ENCODE data around the gene PRLR. TPM values are rescaled to one million over a fixed set of nuclear protein-coding genes. Genes with fewer than 3 reads are reported as not detected.

Gene PRLR
- total RNA-seq, 2 donors from 2014 or later, result 1.1 to 7.1 TPM

- Histone ChIP-seq H3K4me3 (no peak overlapping the region), H3K9me3 (no peaks in the 10 kb centered on the region), H3K27ac (no peak overlapping the region), H3K36me3 (no peaks in the 10 kb centered on the region), H3K27me3 (replicated peaks; ENCODE audit: insufficient read depth) (no peaks in the 10 kb centered on the region), H3K4me1 (replicated peaks) (no peaks in the 10 kb centered on the region)
- no peak for TF ChIP-seq POLR2AphosphoS5 (IDR thresholded peaks at IDR 0.05)
- no peak for TF ChIP-seq CTCF (IDR thresholded peaks at IDR 0.05)
- no peak for TF ChIP-seq POLR2A (IDR thresholded peaks at IDR 0.05)
- DNase-seq (ENCODE audit: low spot score), result no peak
- intact Hi-C loops (cut with DNase I), result no loop called here
- WGBS, result 98% methylated on average over 7 of the region's 7 CpGs
Observed at GRCh38 chr5:35180046-35180445, 50.2 kb downstream of the PRLR start.

GRCh38 chr5:35177783-35178182 lies 52.5 kb downstream of the PRLR start:
- H3K4me1 ChIP-seq (replicated peaks), result no peaks in the 10 kb centered on the region
- intact Hi-C loops (cut with DNase I), result no loop called here
- no peak overlapping the region for H3K27ac ChIP-seq
- H3K27me3 ChIP-seq (replicated peaks; ENCODE audit: insufficient read depth), result no peaks in the 10 kb centered on the region
- H3K4me3 ChIP-seq, result no peak overlapping the region
- no peak for TF ChIP-seq POLR2AphosphoS5 (IDR thresholded peaks at IDR 0.05)
- no peak for TF ChIP-seq POLR2A (IDR thresholded peaks at IDR 0.05)
- no peak for TF ChIP-seq CTCF (IDR thresholded peaks at IDR 0.05)
- no peaks in the 10 kb centered on the region for H3K36me3 ChIP-seq
- 91% methylated on average over 3 of the region's 3 CpGs for WGBS
- no peak for DNase-seq (ENCODE audit: low spot score)
- no peaks in the 10 kb centered on the region for H3K9me3 ChIP-seq

GRCh38 chr5:35172533-35172932 lies 57.8 kb downstream of the PRLR start:
- Histone ChIP-seq H3K27me3 (replicated peaks; ENCODE audit: insufficient read depth) (no peaks in the 10 kb centered on the region), H3K27ac (no peak overlapping the region), H3K4me1 (replicated peaks) (no peaks in the 10 kb centered on the region), H3K4me3 (no peak overlapping the region), H3K36me3 (no peaks in the 10 kb centered on the region), H3K9me3 (no peaks in the 10 kb centered on the region)
- DNase-seq (ENCODE audit: low spot score), result no peak
- 52% methylated on average over 5 of the region's 5 CpGs for WGBS
- intact Hi-C loops (cut with DNase I), result no loop called here
- TF ChIP-seq CTCF (IDR thresholded peaks at IDR 0.05) (no peak), POLR2A (IDR thresholded peaks at IDR 0.05) (no peak), POLR2AphosphoS5 (IDR thresholded peaks at IDR 0.05) (no peak)

- Histone ChIP-seq H3K4me1 (replicated peaks) (no peaks in the 10 kb centered on the region), H3K27ac (no peak overlapping the region), H3K4me3 (no peak overlapping the region), H3K27me3 (replicated peaks; ENCODE audit: insufficient read depth) (no peaks in the 10 kb centered on the region), H3K9me3 (no peaks in the 10 kb centered on the region), H3K36me3 (no peaks in the 10 kb centered on the region)
- no peak for TF ChIP-seq POLR2A (IDR thresholded peaks at IDR 0.05)
- no peak for TF ChIP-seq CTCF (IDR thresholded peaks at IDR 0.05)
- no peak for TF ChIP-seq POLR2AphosphoS5 (IDR thresholded peaks at IDR 0.05)
- WGBS, result 61% methylated on average over 4 of the region's 4 CpGs
- DNase-seq (ENCODE audit: low spot score), result no peak
- intact Hi-C loops (cut with DNase I), result no loop called here
Observed at GRCh38 chr5:35171991-35172390, 58.3 kb downstream of the PRLR start.

- intact Hi-C loops (cut with DNase I), result no loop called here
- H3K27me3 ChIP-seq (replicated peaks; ENCODE audit: insufficient read depth), result no peaks in the 10 kb centered on the region
Observed at GRCh38 chr5:35171078-35171477, 59.2 kb downstream of the PRLR start.

More at GRCh38 chr5:35171078-35171477, 59.2 kb downstream of the PRLR start:
- H3K4me3 ChIP-seq, result no peak overlapping the region
- DNase-seq (ENCODE audit: low spot score), result no peak
- H3K4me1 ChIP-seq (replicated peaks), result no peaks in the 10 kb centered on the region
- H3K27ac ChIP-seq, result no peak overlapping the region
- TF ChIP-seq CTCF (IDR thresholded peaks at IDR 0.05) (no peak), POLR2A (IDR thresholded peaks at IDR 0.05) (no peak), POLR2AphosphoS5 (IDR thresholded peaks at IDR 0.05) (no peak)
- H3K36me3 ChIP-seq, result no peaks in the 10 kb centered on the region
- H3K9me3 ChIP-seq, result no peaks in the 10 kb centered on the region

All from prostate gland (tissue), 2 donors.